GM21529 (cell line): ENCODE data around the gene LPIN2.
"Not testable (repeated sequence)": the region's sequence is repeated elsewhere in the genome, so short reads cannot be mapped to it uniquely, and the experiment has no call there.

Experiments
- ATAC-seq: cut with Tn5 transposase; IDR thresholded peaks from one replicate; pipeline ENCODE4 v1.9.1; 2021; ENCODE audit not compliant: unreplicated experiment

LPIN2 gene

GRCh38 chr18:3010086-3010485 is 2.9 kb downstream of the LPIN2 start:
- ATAC-seq = no peak

- ATAC-seq = no peak
Measured at GRCh38 chr18:3008541-3008940, 4.4 kb downstream of the LPIN2 start.

DNA sequence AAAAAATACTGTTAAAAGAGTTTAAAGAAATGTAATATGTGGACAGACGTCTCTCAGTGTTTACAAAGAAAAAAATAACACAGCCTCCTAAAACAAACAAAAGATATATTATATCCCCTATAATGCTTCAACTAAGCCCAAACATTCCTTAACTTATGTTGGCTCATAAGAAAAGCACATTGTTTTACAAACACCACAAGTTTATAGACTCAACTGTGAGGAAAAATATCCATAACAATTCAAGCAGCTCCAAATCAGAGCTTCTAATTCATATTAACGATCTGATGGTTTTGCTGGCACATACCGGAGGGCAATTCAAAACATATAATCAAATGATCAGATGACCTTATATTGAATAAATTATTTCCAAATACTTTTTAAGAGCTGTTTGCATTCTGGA is 5.5 kb downstream of the LPIN2 start:
- no peak for ATAC-seq

GRCh38 chr18:3005462-3005861 is 7.5 kb downstream of the LPIN2 start:
- no peak for ATAC-seq

- not testable (repeated sequence) for ATAC-seq
Measured at GRCh38 chr18:3003766-3004165, 9.2 kb downstream of the LPIN2 start.

DNA sequence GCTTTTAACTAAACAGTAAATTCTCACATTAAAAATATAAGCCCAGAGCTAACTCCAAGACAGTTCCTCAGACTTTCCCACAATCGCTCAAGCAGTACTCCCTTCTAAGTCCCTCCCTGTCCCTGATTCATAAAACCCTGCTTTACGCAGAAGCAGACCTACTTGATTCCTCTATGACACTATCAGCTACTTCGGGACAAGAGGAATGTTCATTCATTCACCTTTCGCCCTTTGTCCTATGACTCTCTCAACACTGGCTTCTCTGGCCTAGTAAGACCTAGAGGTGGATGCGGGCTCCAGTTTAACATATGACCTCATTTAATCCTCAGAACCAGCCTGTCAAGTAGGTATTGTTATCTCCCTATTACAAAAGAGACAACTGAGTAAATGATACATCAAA is 10.2 kb downstream of the LPIN2 start:
- no peak for ATAC-seq

GRCh38 chr18:2998644-2999043 is 14.3 kb downstream of the LPIN2 start:
- no peak for ATAC-seq

- no peak for ATAC-seq
Measured at GRCh38 chr18:2997846-2998564, 14.9 kb downstream of the LPIN2 start.

DNA sequence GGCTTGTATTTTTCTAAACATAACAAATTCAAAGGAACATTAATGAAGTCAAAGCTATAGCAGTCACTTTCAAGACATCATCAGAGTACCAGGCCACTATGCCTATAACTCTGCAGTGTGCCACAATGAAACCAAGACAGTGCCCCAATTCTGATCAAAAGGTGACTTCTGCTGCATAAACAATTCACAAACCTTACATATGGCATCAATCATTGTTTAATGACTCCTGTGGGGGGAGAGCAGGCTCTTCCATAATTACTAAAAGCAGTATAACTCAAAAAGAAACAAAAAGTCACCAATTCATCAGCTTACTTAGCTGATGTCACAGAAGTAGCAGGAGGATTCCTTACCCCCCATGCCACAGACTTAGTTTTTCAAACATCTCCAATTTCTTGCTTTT is 15.5 kb downstream of the LPIN2 start:
- no peak for ATAC-seq

DNA sequence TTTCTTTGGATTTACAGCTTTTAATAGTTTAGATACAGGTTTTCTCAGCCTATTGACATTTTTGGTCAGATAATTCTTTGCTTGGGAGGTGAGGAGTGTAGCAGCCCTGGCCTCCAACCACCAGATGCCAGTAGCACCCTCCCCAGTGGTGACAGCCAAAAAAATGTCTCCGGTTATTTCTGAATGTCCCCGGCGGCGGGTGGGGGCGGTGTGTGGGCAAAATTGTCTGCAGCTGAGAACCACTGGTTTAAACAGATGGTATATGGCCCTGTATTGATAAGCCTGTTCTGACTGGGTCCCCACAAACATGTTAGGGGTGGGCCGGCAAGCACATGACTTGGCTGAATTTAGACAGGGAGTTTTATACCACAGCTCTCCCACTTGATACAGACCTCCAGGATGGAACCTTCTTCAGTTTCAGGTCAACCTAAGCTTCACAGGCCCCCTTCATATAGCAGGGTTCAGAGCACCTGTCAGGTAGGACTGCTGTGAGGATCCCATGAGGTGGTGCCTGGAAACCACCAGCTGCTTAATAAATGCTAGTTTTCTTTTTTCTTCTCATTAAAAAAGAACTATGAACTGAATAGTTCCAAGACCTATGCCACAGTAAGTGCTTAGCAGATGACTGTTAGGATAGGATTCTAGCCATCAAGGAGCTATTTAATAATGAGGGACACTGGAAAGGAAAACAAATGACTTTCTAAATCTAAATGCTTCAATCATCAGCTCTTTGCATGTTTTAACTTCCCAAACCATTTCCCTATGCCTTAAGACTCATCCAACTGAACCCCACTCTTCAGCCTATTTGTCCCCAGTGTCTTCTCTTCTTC is 18.1 kb downstream of the LPIN2 start:
- peak; percentile 84 for ATAC-seq

DNA sequence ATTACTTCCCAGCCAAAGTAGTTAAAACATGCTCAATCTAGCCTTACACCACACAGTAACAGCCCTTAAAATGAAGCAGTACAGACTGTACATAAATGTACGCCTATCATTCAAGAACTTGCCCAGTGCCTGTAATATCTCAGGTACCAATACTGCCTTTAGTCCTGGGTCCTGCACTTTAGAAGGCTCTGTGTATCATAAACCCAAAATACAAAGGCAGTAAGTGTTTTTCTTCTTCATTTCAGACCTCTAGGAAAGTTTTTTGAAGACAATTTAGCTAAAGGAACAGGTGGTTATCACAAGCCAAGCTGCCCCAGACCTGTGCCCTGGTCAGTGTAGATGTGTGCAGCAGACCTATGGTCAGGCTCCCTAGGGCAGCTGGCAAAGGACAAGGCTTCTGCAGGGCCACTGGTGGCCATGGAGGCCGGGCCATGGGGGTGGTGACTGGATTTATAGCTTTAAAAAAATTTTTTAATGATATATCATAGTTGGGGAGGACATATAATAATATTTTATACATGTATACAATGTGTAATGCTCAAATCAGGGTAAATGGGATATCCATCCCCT is 18.8 kb downstream of the LPIN2 start:
- no peak for ATAC-seq

DNA sequence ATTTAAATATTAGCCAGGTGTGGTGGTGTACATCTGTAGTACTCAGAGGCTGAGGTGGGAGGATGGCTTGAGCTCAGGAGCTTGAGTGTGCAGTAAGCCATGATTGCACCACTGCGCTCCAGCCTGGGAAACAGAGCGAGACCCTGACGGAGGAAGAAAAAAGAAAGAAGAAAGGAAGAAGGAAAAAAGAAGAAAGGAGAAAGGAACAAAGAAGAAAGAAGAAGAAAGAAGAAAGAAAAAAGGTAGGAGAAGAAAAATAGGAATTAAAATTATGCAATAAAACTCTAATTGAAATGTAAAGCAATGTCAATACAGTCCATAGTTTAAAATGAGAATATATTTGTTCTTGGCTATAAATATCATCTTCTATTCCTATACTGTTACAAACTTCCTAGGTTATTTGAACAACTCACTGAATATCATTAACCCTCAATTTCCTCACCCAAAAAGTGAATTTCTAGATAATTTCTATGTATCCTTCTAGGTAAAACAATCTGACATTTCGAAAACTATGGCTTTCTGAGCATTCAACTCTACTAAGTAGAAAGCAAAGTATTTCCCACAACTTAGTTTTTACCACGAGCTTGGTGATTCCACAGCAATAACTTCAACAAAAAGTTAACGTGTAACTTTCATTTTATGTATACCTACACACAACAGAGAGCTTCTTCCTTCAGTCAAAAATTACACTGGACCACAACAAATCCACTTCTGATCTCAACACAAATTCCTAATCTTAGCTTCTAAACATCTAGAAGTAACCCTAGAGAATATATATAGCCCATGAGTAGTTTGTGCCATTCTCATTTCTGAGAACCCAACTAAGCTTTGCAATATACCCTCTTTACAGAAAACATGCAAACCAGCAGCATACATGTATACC is 19.7 kb downstream of the LPIN2 start:
- no peak for ATAC-seq

GRCh38 chr18:2990956-2991640 is 21.8 kb downstream of the LPIN2 start:
- no peak for ATAC-seq

- no peak for ATAC-seq
Measured at GRCh38 chr18:2987876-2988790, 24.8 kb downstream of the LPIN2 start.

GRCh38 chr18:2986150-2986865 is 26.6 kb downstream of the LPIN2 start:
- ATAC-seq = no peak

DNA sequence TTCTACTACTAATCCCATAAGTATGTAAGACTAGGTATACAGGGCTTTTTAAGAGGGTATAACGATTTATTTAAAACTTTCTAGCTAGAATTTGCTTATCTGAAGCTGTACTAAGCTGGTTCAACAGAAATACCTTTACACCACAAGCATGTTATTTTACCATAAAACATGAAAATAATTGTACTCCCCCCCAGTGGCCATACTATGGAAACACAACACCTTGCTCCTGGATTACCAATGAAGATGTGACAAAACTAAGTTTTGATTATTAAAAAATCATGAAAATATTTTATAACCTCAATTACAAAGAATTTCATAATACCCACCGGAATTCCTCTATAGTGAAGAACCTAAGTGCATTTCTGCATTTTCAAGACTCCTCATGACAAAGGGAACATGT is 27.3 kb downstream of the LPIN2 start:
- peak; percentile 52 for ATAC-seq

- no peak for ATAC-seq
Measured at GRCh38 chr18:2984703-2985261, 28.2 kb downstream of the LPIN2 start.

DNA sequence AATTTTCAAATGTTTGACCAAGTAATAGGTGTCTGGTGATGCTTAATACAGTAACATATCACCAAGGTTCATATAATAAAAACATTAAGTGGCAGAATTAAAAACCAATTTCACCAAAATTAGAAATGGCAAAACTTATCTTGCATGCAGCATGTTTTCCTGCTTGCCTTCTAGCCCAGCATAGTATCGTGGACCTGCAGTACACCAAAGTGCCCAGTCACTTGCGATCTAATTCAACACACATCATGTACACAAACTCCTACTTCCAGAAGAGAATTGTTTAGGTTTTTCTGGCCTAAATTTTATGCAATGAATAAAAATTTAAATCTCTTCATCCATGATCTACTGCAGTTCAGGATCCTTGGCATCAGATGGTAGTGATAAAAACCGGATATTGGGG is 28.9 kb downstream of the LPIN2 start:
- ATAC-seq = no peak

GRCh38 chr18:2983296-2983695 is 29.6 kb downstream of the LPIN2 start:
- no peak for ATAC-seq
